ENCODE measurements around the gene RIT1.

DNA sequence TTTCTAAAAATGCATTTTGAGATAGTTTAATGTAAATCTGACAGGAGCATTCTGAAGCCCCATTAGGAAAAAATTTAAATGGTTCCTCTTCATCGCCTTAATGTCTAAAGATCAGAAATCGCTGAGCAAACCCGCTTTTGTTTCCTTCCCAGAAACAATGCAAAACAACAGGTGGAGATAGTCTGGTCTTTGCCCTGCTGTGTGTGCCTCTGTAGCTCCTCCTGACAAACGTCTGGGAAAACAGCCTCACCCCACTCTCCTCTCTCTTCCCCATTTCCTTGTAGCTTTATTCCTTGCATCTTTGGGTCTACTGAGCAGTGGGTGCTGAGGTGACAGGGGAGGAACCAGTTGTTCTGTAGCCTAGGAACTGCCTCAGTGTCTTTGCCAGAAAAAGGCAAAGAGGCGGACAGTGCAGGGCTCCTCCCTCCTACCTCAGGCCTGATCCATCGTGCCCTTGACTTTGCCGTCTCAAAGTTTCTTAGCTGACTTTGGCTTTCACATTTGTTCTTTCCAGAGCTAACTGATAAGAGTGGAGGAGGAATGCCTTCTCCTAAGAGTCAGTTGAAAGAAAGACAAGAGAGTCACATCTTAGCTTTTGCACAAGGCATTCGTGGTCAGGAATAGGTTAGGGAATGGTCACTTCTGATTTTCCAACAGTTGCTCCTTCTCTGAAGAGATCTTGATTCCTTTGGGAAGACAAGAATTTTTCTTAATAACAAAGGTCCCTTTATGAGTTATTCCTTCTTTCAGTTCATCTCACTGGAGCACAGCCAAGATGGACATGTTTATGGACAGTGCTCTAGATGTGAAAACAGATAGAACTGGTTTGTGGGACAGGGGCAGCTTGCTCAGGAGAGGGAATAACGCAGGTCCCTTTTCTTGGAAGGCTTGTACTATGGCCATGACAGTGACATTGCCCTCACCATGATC is 26.9 kb downstream of the RIT1 start:
- TF ChIP-seq CTCF (IDR thresholded peaks at IDR 0.05), result no peak
- TF ChIP-seq POLR2A (IDR thresholded peaks at IDR 0.05), result no peak
